ENCODE measurements around the gene ARHGEF38. TPM values are rescaled to one million over a fixed set of nuclear protein-coding genes. Genes with fewer than 3 reads are reported as not detected.
"Not testable (repeated sequence)": the region's sequence is repeated elsewhere in the genome, so short reads cannot be mapped to it uniquely, and the experiment has no call there.

Gene ARHGEF38
- total RNA-seq, 2 experiments from 2014 or later, result not detected

DNA sequence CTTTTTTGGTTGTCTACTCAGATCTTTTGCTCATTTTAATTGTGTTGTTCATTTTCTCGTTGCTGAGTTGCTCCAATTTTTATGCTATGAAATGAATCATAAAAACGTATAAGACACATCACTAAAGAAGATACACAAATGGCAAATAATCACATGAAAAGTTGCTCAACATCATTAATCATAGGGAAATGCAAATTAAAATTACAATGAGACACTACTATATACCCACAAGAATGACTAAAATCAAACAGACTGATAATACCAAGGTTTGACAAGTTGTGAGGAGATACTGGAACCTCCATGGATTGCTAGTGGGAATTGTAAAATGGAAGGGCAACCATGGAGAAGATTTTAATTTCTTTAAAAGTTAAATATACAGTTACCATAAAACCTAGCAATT, 173.2 kb downstream of the ARHGEF38 start:
- Mint-ChIP-seq H3K9me3 (no peaks in the 10 kb centered on the region), H3K27me3 (no peaks in the 10 kb centered on the region), H3K36me3 (ENCODE audit: low read depth) (peaks cover 22% of the 10 kb centered on the region), H3K27ac (no peak overlapping the region), H3K4me1 (ENCODE audit: low read depth) (no peaks in the 10 kb centered on the region), H3K4me3 (no peak overlapping the region)
- TF ChIP-seq, protein P1, sequence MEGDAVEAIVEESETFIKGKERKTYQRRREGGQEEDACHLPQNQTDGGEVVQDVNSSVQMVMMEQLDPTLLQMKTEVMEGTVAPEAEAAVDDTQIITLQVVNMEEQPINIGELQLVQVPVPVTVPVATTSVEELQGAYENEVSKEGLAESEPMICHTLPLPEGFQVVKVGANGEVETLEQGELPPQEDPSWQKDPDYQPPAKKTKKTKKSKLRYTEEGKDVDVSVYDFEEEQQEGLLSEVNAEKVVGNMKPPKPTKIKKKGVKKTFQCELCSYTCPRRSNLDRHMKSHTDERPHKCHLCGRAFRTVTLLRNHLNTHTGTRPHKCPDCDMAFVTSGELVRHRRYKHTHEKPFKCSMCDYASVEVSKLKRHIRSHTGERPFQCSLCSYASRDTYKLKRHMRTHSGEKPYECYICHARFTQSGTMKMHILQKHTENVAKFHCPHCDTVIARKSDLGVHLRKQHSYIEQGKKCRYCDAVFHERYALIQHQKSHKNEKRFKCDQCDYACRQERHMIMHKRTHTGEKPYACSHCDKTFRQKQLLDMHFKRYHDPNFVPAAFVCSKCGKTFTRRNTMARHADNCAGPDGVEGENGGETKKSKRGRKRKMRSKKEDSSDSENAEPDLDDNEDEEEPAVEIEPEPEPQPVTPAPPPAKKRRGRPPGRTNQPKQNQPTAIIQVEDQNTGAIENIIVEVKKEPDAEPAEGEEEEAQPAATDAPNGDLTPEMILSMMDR (IDR thresholded peaks at IDR 0.05), result no peak
- POLR2A ChIA-PET, result no interaction called here
- CTCF ChIA-PET, result no interaction called here
- DNase-seq (no peak), ATAC-seq (no peak)
- intact Hi-C loops (cut with micrococcal nuclease), result no loop called here

DNA sequence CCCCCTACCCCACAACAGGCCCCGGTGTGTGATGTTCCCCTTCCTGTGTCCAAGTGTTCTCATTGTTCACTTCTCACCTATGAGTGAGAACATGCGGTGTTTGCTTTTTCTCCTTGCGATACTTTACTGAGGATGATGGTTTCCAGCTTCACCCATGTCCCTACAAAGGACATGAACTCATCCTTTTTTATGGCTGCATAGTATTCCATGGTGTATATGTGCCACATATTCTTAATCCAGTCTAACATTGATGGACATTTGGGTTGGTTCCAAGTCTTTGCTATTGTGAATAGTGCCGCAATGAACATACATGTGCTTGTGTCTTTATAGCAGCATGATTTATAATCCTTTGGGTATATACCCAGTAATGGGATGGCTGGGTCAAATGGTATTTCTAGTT, 177.5 kb downstream of the ARHGEF38 start:
- DNase-seq; H3K4me3 Mint-ChIP-seq; ATAC-seq; intact Hi-C loops (cut with micrococcal nuclease); H3K27me3 Mint-ChIP-seq; H3K27ac Mint-ChIP-seq; H3K4me1 Mint-ChIP-seq (ENCODE audit: low read depth); CTCF ChIA-PET; POLR2A ChIA-PET: not testable (repeated sequence)
- Mint-ChIP-seq H3K9me3 (peaks cover 12% of the 10 kb centered on the region), H3K36me3 (ENCODE audit: low read depth) (peaks cover 54% of the 10 kb centered on the region)

Other genes starting within 250 kb of the ARHGEF38 start
- 100 to 1,000 TPM; 114 to 117 TPM for gene PPA2, start 78.6 kb upstream of the ARHGEF38 start, total RNA-seq
- gene INTS12, start 156.1 kb downstream of the ARHGEF38 start, total RNA-seq, result 10 to 100 TPM; 21.6 to 24.1 TPM
- gene GSTCD, start 156.2 kb downstream of the ARHGEF38 start, total RNA-seq, result 10 to 100 TPM; 16.2 to 17.5 TPM

Measured in activated CD8-positive, alpha-beta T cell treated with anti-CD3 and anti-CD28 coated beads for 36 hours (primary cell).